Frontal cortex (tissue), 4 donors: Measurements from ENCODE around the gene TMEM214. TPM values are rescaled to one million over a fixed set of nuclear protein-coding genes. Genes with fewer than 3 reads are reported as not detected.
A peak's percentile ranks its signal among the peaks of the same experiment; 100 is the strongest.

ENCODE experiments used
- DNase-seq, 2 donors: peaks; one replicate each; pipeline ENCODE4 v3.0.0; 2012; ENCODE audit warnings: low spot score in 2 of 2
- FAIRE-seq: peaks from 2 replicates; lab custom pipeline; 2012; peaks lifted over from hg19 to GRCh38; lab: Jason Lieb, UNC
- total RNA-seq: library from RNA; depleted of rRNA; stranded (reverse); fragments of >200 nt; gene quantifications from one replicate; pipeline ENCODE4 v1.2.3, GENCODE V29; 2014
- donor health status: control.
- donor health status: control.
- donor health status: control.

Gene TMEM214
- total RNA-seq, 1 donor from 2014 or later: 7.7 TPM

GRCh38 chr2:27009083-27009482, 23.7 kb upstream of the TMEM214 start:
- DNase-seq: no peak
- no peak for FAIRE-seq

DNA sequence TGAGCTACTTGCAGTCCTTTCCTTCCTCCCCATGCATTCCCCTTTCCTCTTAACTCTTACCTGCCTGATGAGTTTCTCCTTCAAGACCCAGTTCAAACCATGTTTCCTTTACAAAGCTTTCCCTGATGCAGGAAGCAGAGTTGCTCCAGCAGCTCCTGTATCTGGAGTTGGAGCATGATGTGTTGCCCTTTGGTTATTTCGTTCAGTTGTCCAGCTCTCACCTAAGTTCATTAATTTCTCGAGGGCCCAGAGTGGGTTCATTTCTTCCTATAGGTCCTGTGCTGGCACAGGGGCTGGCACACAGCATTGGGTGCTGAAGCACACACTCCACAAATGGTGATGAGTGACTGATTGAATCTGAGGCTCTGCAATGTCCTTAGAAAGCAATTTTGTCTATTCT, 23.0 kb upstream of the TMEM214 start:
- FAIRE-seq: no peak
- no peak for DNase-seq

DNA sequence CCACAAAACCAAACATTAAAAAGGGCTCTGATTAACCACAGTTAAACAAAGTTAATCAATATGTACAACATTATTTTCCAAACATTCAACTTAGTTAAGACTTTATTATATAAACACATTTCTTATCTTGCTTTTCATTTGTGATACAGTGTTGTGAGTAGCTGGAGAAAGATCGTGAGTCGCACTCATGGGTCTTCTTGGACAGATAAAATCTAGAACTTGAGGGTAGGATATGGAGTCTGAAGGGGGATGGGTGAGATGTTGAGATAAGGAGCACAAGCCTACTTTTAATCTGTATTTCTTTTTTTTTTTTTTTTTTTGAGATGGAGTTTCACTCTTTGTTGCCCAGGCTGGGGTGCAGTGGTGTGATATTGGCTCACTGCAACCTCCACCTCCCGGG, 22.6 kb upstream of the TMEM214 start:
- no peak for DNase-seq
- FAIRE-seq: no peak

GRCh38 chr2:27013738-27014137, 19.0 kb upstream of the TMEM214 start:
- no peak for FAIRE-seq

DNA sequence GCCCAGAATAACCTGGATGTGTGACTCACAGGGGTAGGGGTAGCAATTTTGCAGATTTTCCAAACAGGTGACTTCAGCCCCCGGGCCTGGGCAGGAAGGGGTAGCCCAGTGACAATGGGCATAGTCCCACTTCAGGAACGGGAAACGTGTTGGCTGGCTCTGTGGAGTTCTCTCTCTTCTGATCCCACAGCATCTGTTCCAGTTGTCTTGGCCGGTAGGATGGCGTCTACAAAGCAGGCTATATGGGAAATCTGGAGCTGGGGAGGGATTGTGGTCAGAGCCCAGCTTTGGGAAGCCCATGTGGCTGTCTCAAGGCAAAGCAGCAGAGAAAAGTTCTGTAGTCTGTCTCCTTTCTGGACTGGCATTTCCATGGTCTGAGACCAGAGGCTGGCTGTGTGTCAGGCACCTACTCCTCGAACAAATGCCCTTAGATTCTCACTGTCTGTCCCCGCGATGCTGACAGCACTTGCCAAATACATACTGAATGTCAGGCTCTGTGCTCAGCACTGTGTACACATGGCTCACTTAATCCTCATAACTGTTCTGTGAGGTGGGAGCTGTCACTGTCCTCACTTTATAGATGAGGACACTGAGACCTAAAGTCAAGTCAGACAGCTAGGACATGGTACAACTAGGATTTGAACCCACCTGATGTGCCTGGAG, 17.9 kb upstream of the TMEM214 start:
- DNase-seq (peak in 1 of 2 donors; percentile 10), FAIRE-seq (no peak)

More at GRCh38 chr2:27013738-27014137, 19.0 kb upstream of the TMEM214 start:
- no peak for DNase-seq

GRCh38 chr2:27016801-27017325, 15.9 kb upstream of the TMEM214 start:
- FAIRE-seq (no peak), DNase-seq (peak; percentile 50 to 64)

- FAIRE-seq (no peak), DNase-seq (no peak)
Measured at GRCh38 chr2:27018142-27018541, 14.6 kb upstream of the TMEM214 start.

GRCh38 chr2:27019459-27019858, 13.3 kb upstream of the TMEM214 start:
- FAIRE-seq: no peak

GRCh38 chr2:27019931-27020855, 12.6 kb upstream of the TMEM214 start:
- FAIRE-seq: no peak
- DNase-seq: peak in 1 of 2 donors; percentile 2

More at GRCh38 chr2:27019459-27019858, 13.3 kb upstream of the TMEM214 start:
- peak in 1 of 2 donors; percentile 4 for DNase-seq

DNA sequence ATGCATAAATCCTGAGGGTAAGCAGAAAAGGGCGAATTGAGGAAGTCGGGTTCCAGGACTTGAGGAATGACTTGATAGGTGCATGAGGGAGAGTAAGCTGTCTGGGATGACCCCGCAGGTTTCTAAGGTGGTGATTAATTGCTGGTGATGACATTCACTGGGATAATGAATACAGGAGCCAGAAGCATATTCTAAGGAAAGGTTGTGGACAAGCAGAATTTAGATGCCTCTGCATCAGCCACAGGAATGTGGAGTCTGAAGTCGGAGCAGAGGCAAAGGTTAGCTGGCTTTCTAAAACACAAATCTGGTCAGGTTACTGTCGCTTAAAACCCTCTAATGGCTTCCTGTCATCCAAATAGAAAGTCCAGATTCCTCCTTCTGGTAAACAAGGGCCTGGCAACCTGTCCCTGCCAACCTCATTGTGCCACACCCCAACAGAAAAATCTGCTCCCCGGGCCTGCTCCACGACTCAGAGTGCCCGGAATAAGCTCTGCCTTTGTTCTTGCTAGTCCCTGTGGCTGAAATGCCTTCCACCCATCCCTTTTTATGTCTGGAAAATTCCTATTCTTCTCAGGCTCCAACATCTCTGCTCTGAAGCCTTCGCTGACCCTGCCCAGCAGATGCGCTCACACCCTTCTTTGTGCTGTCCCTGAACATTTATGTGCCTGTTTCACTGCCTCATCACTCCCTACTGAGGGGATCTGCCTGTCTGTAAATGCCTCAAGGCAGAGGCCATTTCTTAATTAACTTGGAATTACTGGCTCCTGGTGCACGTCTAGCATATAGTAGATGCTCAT, 11.3 kb upstream of the TMEM214 start:
- FAIRE-seq (no peak), DNase-seq (peak in 1 of 2 donors; percentile 2)

- DNase-seq (no peak), FAIRE-seq (no peak)
Measured at GRCh38 chr2:27023740-27024139, 9.0 kb upstream of the TMEM214 start.

DNA sequence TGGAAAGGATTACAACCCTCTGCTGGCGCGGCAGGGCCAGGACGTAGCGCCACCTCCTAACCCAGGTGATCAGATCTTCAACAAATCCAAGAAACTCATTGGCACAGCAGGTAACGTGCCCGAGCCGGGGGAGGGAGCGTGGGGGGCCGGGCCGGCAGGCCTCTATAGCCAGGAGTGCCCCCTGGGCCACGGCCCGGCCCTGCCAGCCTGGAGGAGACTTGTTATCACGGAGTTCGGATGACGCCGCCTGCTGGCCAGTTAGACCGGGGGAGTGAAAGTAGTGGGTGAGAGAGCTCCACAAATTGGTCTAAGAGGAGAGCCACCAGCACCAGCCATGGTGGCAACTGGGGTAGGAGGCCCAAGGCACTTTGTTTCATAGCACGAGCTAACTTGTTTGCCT, 8.6 kb upstream of the TMEM214 start:
- no peak for DNase-seq
- FAIRE-seq: no peak

DNA sequence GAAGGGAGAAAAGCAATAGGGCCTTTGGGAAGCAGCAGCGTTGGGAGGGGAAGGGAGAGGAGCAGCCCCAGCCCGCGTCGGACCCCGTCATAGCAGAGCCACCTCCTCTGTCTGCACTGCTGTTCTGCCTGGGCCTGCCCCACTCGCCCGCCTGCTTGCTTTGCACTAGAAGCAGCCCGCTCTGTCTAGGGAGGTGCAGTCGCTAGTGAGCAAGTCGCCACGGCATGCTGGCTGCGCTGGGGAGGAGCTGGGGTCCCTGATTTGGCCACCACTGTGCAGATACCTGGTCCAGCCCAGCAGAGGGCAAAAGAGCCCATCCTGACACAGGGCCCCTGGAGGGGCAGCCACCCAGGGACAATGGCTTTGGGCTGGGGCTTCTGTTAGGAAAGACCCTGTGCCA, 8.0 kb upstream of the TMEM214 start:
- FAIRE-seq: no peak
- DNase-seq: no peak

DNA sequence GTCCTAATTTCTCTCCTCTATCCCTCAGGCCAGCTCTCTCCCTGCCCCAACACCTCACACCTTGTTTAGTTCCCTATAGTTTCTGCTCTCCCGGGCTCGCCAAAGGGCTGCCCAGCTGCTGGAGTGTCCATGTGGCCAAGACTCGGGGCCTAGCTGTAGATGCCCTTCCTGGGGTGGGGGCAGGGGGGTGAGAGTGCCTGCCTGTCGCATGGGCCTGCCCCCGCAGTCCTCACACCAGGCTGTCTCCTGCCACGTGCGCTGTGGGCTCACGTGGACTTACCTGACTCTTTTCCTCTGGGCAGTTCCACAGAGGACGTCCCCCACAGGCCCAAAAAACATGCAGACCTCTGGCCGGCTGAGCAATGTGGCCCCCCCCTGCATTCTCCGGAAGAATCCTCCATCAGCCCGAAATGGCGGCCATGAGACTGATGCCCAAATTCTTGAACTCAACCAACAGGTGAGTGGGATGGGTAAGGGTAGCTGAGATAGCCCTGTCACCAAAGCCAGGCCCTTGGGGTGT, 7.4 kb upstream of the TMEM214 start:
- FAIRE-seq (no peak), DNase-seq (no peak)

- FAIRE-seq: no peak
- no peak for DNase-seq
Measured at GRCh38 chr2:27025861-27026851, 6.6 kb upstream of the TMEM214 start.

DNA sequence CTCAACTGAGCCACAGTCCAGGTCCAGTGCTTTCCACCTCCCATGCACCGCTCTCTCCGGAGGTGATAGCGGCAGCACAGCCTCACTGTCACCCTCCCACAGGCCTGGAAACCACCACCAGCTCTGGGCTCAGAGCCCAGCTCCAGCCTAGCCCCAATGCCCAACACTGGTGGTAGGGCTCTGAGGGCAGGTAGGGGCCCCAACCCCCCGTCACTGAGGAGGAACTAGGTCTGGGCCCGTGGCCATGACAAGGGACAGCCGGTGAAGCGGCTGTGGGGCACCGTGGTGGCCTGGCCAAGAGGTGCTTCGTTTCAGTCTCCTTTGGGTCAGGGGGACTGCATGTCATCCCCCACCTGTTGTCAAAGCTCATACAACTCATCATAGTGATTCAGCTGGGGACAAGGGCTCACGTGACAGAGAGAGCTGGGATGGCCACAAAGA, 5.5 kb upstream of the TMEM214 start:
- no peak for FAIRE-seq

DNA sequence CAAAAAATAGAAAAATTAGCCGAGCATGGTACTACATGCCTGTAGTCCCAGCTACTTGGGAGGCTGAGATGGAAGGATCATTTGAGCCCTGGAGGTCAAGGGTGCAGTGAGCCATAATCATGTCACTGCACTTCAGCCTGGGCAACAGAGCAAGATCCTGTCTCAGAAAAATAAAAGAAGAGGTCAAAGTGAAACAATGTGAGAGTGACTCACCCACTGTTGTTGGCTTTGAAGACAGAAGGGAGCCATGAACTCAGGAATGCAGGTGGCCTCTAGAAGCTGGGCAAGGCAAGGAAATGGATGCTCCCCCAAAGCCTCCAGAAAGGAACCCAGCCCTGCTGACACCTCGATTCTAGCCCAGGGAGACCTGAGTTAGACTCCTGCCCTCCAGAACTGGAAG, 3.7 kb upstream of the TMEM214 start:
- FAIRE-seq: no peak
- DNase-seq: no peak

More for the DNA sequence above, 5.5 kb upstream of the TMEM214 start:
- no peak for DNase-seq

GRCh38 chr2:27033253-27033852, 588 bp downstream of the TMEM214 start:
- FAIRE-seq (no peak), DNase-seq (no peak)
